NCI-H345 treated with DMSO at 0.1 percent for 48 hours (cell line): ENCODE data around the gene PDE9A.

Experiments used
- DNase-seq: peaks from one replicate; lab custom pipeline; 2025; ENCODE audit not compliant: unreplicated experiment; lab: John Stamatoyannopoulos, UW

PDE9A gene

DNA sequence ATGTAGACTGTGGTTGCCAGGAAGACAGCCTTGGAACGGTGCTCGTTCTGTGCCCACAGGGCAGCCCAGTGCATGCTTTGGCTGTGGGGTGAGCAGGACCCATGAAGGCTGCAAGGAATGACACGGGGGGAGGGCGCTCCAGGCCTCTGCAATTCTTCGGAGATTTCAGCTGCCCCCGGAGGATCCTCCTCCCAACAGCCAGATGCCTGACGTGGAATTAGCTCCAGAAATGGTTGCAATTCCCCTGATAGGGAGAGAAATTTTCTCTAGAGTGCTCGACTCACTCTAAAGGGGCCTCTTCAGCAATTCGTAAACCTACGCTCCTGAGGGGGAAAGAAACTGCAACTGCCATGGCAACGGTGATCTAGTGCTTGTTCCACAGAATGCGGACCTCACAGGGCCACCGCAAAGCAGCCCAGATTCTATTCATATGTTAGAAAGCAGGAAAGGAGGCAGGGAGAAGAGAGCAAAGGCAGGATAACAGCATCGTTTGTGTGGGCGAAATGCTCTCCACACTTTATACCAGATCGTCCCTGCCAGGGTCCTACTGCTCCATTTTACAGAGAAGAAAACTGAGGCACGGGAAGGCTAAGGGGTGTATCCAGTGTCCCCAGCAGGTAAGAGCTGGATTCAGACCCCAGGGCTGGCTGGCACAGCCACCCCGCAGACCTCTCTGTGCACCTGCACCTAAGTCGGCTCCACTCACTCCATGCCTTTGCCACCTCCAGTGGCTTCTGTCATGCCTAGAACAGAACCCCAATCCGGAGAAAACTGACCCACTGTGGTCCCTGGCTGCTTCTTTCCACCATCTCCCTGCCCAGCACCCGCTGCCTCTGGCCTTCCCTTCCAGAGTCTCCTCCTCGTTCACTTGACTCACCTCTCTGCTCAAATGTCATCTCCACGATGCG, 11.9 kb upstream of the PDE9A start:
- DNase-seq = no peak

DNA sequence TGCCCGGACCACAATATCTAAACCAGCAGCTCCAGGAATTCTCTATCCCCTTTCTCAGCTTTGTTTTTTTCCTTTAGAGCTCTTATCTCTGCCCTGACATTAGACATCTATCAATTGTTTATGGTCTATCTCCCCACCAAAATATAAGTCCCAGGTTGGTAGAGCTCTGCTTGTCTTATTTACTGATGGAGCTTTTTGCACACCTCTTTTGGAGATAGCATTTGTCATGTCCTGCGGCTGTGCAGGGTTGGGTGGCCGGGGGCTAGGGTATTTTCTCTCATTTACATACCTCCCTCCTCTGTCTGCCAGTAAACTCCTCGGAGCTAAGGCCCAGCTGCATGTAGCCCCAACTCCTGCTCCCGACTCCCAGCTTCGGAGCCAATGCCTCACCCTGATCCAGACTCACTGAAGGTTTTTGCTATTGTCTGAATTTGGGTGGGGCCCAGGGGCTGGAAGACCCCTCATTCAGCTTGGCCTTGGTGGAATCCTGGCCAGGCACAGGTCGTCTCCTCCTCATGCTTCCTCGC, 11.1 kb upstream of the PDE9A start:
- DNase-seq = no peak

DNA sequence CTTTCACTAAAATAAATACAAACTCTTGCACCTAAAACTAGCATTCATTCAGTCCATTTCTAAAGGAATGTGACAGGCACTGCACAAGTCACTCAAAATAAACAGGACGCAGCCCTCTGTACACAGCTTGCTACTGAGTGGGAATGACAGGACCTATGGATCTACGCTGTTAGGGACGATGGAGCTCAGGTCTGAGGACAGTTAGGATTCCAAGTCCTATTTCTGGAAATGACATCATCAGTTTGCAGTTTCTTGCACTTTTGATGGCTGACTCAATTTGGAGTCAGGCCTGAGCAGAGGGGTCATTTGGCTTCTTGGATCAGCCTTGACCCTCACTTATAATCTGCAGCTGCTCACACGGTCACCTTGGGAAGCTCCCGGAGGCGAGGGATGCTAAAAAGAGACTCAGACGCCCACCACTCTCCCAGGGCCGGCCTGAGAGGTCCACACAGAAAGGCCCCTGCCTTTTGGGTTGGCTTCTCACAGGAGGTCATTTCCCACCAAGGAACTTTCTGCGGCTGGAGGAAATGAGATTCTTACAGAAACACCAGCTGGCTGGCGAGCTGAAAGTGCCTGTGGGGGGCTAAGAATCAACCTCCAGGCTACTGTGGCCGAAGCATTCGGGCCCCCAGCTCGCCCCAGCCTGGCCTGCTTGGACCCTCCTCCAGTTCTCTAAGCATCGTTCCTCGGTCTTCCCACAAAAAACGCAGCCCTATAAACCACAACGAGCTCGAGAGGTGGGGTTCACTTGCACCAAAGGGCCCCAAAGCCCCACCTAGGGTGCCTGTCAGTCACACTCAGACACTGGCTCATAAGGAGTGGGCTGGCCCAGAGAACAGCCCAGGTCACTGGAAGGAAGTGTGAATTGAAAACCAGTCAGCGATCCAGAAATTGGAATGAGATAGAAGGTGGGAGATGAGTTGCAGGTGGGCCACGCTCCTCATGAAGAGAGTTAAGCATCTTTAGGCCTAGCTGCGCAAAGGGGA, 8.9 kb upstream of the PDE9A start:
- no peak for DNase-seq

DNA sequence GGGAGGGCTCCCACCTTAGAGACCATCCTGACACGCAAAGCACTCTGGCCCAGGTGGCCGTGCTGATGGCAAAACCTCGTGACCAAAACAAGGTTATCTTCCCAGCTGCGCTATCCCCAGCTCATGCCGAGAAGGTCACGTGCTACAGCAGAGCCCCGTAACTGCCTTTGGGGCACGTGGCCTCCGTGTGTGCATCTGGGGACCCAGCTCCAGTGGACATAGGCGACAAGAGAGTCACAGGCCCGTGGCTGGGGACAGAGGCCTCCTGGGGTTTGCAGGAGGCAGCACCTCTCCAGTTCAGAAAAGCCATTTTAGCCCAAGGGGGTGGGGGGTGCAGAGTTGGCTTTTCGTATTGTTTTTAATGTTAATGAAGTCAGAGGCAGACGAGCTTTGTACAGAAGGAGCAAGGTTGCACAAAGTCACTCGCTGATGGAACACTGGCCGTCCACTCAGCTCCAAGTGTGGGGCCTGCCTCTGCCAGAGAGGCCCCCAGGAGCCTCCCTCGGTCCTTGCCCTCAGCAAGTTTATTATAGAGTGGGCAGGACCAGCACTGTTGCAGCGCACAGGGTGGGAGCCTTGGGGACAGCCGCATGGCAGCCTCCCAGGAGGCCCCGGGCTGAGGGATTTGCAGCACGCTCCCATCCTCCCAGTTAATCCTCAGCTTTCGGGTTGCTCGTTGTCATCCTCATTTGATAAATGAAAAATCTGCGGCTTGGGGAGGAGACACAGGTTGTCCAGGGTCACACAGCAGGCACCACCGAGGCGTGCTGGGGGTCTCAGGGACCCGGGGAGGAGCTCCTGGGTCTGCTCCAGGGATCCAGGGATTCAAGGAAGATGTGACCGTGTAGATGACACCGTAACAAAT, 8.0 kb upstream of the PDE9A start:
- DNase-seq = no peak

DNA sequence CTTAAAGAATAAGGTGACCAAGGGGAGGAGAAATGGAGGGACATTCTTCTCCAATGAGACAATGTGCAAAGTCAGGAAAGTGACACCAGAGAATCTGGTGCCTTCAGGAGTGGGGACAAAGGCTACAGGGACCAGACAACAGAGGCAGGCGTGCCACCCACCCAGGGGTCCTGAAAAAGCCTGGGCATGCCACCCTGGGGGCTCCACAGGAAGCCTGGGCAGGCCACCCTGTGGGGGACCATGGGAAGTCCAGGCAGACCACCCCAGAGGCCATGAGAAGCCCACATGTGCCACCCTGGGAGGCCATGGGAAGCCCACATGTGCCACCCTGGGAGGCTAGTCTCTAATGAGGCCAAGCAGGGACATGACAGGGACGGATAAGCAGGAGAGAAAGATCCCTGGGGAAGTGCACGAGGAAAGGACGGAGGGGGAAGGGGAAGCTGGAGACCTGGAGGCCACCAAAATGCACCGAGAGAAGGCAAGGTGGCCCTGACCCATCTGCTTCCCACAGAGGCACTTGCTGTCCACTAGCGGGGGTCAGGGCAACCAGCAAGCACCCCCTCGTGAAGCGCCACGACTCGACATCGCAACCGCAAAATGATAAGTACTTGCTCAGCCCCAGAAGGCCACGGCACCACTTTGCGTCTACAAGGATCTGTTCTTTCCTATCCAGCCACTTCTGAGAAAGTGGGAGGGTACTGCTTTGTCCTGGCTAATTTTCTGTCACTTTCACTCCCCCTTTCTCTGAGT, 7.2 kb upstream of the PDE9A start:
- DNase-seq = no peak

DNA sequence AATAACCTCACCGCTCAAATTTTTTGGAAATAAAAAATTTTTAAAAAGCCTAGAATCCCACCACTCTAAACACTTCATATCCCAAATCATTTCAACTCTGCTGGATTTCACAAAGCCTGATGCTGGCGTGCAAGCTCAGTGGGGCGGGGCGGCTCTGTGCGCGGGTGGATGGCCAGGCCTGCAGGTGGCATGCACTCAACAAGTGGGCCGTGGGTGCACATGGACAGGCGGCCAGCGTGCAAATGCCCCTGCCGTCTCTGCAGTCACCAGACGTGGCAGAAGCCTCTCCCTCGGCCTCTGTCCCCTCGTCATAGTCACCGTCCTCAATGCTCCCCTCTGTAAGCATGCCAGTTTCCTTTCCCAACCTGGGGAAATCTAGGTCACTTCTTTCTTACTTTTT, 6.6 kb upstream of the PDE9A start:
- DNase-seq = no peak

DNA sequence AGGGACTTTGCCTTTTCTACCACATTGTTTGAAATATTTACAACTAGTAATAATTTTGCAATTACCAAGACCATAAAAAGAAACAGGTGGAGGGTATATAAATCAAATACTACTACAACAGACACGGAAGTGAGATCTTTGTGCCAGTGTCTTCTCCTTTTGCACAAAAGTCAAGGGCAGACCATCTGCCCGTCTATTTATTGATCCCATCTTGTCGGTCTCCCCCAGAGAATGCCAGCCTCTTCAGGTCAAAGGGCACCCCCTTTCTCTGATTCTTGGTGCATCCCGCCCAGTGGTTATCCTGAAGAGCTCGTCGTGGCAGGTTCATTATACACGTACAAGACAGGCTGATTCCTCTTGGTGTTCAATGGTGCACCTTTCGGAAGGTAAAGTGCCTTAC, 4.8 kb upstream of the PDE9A start:
- DNase-seq = no peak

DNA sequence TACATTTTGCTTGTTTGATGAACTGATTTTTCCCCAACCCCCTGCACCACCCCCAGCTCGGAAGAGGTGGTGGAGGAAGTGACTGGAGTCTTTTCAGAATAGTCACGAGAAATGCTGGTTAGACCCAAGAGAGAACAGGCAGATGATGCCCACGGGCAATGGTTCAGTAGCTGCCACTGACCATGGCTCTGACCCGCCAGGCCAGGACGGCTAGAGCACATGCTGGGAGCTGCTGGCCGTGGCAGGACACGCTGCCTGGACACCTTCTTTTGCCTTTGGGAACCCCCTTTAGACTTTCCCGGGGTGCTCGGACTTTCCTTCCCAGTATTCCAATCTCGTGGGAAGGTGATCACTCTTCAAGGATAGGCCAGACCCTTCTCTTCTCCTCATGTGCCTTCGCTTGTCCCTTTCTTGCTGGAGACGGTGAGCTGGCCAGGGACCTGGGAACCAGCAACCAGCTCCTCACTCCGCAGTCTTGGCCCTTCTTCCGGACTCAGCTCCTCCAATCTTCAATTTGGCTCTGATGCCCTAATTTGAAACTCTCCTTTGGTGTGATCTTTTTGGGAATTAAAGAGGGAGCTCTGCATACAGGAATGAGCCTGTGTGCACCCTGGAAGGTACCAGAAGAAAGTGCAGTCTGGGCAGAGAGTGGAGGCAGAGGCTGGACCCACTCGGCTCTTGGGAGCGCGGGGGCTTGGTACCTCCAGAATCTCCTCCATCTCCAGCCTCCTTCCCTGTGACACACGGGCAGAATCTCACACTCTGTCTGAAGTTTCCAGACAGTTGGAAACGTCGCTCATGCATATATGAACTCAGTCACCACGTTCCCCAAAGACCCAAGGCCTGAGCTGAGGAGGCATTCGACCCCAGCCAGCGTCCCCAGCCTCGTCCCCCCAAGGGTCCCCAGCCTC, 4.0 kb upstream of the PDE9A start:
- DNase-seq = no peak

DNA sequence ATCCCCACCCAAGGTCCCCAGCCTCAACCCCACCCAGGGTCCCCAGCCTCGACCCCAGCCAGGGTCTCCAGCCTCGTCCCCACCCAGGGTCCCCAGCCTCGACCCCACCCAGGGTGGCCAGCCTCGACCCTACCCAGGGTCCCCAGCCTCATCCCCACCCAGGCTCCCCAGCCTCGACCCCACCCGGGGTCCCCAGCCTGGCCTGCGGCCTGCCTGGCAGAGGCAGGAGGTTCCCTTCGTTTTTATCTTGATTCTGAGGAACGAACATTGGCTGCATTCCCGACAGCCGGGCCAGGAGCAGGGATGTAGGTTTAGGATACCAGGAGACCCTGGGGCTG, 3.4 kb upstream of the PDE9A start:
- DNase-seq = no peak

DNA sequence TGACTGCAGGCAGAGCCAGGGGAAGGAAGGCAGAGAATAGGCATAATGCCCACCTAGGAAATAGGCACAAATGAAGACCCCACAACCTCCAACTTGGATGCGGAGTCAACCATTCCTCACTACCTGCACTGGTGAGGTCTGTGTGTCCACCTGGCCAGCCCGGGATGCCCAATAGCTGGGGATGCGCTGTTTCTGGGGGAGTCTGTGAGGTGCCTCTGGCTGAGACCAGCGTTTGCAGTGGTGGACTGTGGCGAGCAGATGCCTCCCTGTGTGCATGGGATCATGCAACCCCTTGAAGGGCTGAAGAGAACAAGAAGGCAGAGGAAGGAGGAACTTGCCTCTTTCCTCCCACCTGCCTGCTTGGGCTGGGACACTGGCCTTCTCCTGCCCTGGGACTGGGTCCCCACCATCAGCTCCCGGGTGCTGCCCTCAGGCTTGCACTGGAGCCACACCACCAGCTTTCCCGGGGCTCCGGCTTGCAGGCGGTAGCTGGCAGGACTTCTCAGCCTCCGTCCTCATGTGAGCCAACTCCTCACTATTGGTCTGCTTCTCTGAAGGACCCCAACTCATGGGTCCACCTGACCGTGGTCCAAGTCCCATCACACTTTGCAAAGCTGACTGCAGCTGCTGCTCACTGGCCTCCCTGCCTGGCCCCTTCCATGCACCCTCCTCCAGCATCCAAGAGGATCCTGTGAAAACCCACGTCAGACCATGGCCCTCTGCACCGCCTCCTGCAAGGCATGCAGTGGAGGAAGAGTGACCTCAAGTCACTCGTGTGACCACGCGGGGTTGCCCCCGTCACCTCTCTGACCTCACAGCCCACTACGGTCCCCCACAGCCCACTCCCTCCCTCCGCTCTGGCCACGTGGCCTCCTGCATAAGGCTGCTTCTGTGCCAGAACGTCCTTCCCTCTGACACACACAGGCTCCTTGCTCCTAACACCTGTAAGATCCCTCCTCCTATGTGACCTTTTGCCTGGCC, 2.7 kb upstream of the PDE9A start:
- no peak for DNase-seq

DNA sequence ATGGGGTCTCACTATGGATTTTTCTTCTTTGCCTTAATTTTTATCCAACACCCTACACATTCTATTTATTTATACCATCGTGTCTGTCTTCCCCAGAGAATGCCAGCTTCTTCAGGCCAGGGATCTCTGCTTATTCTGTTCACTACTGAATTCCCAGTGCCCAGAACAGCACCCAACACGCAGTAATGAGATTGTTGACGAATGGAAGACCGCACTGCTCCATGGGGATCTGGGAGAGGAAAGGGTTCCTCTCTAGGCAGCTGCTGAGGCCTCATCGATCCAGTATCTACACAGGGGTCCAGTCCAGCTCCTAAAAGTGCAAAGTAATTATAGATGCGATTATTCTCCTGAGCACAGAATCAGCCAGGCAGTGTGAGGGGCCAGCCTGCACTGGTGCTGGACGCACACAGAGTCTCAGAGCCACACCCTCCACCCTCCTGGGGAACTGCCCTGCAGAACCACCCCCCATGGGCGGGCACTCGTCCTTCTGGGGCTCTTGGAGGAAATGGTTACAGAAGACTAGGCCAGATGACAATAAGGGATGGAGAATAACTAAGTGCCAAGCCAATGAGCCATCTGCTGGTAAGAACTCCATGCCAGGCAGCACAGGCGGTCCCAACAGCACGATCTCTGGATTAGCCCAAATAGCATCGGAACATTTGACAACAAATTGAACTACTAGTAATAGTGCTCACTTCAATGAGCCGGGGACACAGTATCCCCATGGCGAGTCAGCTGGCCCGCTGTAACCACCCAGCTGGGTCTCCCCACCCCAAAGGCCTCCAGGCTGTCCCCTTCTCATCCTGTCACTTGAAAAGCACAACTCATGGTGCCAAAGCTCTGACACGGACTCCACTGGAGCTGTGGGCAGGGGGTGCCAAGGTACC, 1.7 kb upstream of the PDE9A start:
- DNase-seq = no peak

DNA sequence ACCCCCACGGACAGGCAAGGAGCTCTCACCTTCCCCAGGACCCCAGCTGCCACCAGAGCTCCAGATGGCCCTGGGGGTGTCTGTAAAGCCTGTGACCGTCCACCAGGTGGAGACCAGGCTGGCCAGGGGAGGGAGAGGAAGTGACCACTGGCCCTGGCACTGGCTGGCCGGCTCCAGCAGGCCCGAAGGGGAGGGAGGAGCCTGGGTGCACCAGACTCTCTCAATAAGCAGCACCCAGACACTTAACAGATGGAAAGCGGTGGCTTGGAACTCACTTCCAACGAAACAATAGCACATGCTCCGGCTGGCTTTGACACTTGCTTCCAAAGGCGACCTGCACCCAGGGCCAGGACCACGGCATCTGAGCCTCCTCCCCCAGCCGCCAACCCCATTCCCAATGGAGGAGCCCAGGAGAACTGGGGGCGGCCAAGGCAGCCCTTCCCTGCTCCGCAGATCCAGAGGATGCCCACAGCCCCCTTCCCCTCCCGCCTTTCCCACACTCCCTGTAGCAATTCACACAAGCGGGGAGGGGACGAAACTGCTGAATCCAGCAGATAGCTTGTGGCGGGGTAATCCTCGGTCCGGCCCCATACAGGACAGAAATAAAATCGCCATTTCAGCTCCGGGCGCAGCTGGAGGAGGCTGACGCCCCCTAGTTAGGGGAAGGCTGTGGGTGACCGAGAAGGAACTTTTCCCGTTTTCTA, 742 bp upstream of the PDE9A start:
- no peak for DNase-seq

DNA sequence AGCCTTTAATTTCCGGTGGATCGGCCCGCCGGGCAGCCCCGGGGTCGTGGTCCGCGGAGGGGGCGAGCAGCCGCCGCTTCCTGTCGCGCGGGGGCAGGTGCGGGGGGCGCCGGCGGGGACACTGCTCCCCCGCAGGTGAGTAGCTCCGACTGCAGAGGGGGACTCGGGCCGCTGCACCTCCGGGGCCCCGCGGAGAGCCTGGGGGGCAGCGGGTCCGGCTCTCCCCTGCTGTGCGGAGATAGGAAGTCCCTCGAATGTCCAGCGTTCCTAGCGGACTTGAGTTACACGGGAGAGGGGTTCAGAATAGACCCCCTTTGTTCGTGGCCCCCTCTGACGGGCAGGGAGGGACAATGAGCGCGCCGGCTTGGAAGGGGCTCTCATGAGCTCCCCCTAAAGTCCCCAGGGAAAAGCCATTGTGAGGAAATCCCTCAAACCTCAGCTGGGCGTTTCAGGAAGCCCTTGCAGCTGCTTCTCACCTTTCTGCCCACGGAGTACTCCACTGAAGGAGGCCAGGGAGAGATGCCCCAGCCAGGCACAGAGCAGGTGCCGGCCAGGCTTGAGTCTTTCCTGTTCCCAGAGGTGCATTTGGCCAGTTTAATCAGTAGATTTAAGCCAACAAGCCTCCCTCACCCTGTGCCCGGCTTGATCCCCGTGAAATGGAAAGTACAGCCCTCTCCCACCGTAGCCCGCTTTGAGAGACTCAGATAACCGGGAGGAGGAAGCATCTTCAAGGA, 925 bp downstream of the PDE9A start:
- peak; percentile 59 for DNase-seq

DNA sequence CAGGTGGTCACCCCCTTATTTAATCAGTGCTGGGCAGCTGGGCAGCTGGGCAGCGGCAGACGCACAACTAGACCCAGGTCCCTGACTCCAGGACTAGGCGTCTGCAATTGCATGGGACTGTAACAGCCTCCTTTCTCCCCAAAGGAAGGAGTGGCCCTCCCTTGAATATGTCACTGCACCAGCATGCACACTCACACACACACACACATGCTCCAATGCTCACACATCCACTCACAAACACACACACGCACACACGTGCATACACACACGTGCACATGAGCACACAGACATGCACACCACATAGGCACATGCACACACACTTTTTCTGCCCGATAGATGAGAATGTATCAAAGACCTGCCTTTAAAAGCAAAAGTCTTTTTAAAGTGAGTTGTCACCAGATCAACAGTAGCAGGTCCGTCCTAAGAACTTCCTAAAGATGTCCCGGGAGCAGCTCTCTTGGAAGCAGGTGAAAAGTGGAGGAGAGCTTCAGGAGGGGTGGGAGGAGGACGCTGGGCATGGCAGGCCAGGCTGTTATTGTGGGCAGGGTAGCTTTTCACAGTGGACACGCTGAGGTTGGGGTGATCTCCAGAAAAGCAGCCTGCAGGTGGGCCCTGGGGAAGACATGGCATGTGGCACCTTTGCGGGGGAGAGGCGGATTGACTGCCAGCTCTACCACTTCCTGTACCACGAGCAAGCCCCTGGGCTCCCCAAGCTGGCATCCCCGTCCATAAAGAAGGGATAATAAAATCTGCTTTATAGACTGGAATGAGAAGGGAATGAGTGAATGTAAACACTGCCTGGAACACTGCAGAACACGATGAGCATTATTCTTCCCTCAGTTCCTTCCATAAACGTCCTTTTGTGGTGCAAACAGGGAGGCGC, 1.7 kb downstream of the PDE9A start:
- DNase-seq = no peak
